ENCODE measurements around the gene PRKAR1B. TPM values are rescaled to one million over a fixed set of nuclear protein-coding genes. Genes with fewer than 3 reads are reported as not detected.
"Not testable (repeated sequence)": the region's sequence is repeated elsewhere in the genome, so short reads cannot be mapped to it uniquely, and the experiment has no call there.

Gene PRKAR1B
- total RNA-seq, 1 experiment from 2014 or later: 6.9 TPM

DNA sequence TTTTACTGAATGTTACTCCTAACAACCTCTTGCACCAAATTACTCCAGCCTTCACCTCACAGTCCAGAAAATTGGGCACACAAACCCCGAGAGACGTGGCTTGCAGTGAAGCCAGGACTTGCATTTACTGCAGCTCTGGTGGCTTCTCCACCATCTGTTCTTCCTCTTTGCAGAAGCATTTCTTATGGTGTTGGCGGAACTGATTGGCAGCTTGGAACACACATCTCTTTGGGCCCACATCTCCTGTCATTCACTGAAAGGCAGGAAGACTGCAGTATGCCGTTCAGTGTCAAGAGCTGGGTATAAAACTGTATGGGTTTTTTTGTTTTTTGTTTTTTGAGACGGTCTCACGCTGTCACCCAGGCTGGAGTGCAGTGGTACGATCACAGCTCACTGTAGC, 38.3 kb upstream of the PRKAR1B start:
- no peaks in the 10 kb centered on the region for H3K4me1 ChIP-seq
- no peak for DNase-seq

DNA sequence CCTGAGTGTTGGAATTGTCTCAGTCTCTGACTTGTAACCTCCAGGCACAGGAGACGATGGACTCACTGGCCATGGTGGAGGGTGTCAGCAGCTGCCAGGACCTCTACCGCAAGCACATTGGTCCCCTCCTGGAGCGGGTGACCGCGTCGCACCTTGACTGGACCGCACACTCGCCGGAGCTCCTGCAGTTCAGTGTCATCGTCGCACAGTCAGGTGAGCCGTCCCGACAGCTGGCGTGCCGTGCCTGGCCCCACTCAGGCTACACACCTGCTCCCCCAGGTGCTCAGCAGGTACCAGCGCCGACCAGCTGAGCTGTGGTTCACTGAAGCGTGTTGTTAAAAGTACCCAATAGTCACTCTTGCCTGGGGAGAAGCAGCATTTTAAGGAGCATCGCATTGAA, 36.7 kb upstream of the PRKAR1B start:
- H3K4me1 ChIP-seq: no peaks in the 10 kb centered on the region
- H3K4me3 ChIP-seq: no peak overlapping the region
- H3K36me3 ChIP-seq: peaks cover 5% of the 10 kb centered on the region; the same call in 1 of the 2 replicates
- no peaks in the 10 kb centered on the region for H3K9me3 ChIP-seq (replicated peaks)
- no peak overlapping the region for H3K27ac ChIP-seq
- no peak for DNase-seq
- H3K27me3 ChIP-seq: no peaks in the 10 kb centered on the region

More for the DNA sequence above, 38.3 kb upstream of the PRKAR1B start:
- no peaks in the 10 kb centered on the region for H3K27me3 ChIP-seq
- no peak overlapping the region for H3K27ac ChIP-seq
- H3K9me3 ChIP-seq (replicated peaks): no peaks in the 10 kb centered on the region
- H3K36me3 ChIP-seq: peaks cover 5% of the 10 kb centered on the region; the same call in 1 of the 2 replicates
- no peak overlapping the region for H3K4me3 ChIP-seq

DNA sequence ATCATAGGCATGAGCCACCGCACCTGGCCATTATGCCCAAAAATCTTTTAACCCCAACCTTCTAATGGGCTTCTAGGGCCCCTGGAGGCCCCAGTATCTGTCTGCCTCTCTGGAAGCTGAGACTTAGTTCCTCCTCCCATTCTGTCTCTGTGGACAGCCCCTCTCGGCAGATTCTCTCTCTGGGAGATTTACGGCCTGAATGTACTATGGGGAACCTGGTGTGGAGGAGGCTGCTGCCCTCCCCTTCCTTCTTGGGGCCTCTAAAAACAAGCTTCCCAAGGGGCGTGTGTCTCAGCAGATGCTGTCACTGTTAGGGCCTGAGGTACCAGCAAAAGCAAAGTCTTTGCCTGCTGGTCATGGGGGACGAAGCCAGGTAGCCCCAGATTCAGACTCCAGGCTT, 35.8 kb upstream of the PRKAR1B start:
- H3K4me3 ChIP-seq: no peak overlapping the region
- H3K27ac ChIP-seq: no peak overlapping the region
- no peaks in the 10 kb centered on the region for H3K4me1 ChIP-seq
- peaks cover 5% of the 10 kb centered on the region; the same call in 1 of the 2 replicates for H3K36me3 ChIP-seq
- H3K9me3 ChIP-seq (replicated peaks): no peaks in the 10 kb centered on the region
- no peak for DNase-seq
- no peaks in the 10 kb centered on the region for H3K27me3 ChIP-seq

DNA sequence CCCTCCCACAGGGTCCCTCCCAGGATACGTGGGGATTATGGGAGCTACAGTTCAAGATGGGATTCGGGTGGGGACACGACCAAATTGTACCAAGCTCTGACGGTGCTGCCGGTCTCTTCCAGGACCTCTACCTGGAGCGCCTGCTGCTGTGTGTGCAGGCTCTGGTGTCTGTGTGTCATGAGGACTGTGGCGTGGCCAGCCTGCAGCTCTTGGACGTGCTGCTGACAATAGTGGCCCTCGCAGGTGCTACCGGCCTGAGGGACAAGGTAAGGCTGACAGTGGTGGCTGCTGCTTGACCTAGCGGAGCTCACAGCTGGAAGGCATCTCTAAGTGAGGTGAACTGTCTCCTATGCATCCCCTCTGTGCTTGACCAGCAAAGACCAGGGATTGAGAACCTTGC, 34.5 kb upstream of the PRKAR1B start:
- Histone ChIP-seq H3K4me1 (no peaks in the 10 kb centered on the region), H3K9me3 (replicated peaks) (no peaks in the 10 kb centered on the region), H3K36me3 (peaks cover 5% of the 10 kb centered on the region; the same call in 1 of the 2 replicates), H3K27me3 (no peaks in the 10 kb centered on the region), H3K27ac (no peak overlapping the region), H3K4me3 (no peak overlapping the region)
- DNase-seq: no peak

DNA sequence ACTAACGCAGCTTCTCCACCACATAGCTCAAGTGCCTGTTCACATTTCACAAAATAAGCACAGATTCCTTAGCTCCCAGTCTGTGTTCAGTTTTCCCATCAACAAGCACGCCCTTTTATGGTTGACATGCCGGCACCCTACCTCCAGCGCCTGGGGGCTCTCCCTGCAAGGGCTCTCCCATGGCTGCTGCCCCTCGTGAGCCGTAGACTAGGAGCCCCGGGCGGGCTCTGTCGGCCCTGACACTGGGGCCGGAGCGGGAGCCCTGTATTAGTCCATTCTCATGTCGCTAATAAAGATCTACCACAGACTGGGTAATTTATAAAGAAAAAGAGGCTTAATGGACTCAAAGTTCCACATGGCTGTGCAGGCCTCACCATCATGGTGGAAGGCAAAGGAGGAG, 34.0 kb upstream of the PRKAR1B start:
- no peaks in the 10 kb centered on the region for H3K27me3 ChIP-seq
- H3K27ac ChIP-seq: no peak overlapping the region
- H3K36me3 ChIP-seq: peaks cover 5% of the 10 kb centered on the region; the same call in 1 of the 2 replicates
- no peak for DNase-seq
- no peak overlapping the region for H3K4me3 ChIP-seq
- H3K9me3 ChIP-seq (replicated peaks): no peaks in the 10 kb centered on the region
- no peaks in the 10 kb centered on the region for H3K4me1 ChIP-seq

DNA sequence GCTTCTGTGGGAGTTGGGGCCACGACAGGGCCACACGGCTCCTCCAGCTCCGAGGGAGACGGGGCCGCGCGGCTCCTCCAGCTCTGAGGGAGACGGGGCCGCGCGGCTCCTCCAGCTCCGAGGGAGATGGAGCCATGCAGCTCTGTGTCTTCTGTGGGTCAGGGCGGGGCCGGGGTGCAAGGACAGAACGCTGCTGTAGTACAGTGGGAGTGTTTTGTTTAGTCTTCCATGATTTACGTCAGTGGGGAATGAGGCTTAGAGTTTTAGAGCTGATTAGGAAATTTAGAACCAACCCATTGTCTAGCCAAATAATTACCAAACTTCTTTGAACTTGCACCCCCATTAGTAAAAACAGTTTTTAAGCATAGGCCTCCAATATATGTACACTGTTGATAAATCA, 32.9 kb upstream of the PRKAR1B start:
- Histone ChIP-seq H3K27me3 (no peaks in the 10 kb centered on the region), H3K4me3 (no peak overlapping the region), H3K9me3 (replicated peaks) (no peaks in the 10 kb centered on the region), H3K36me3 (no peaks in the 10 kb centered on the region), H3K27ac (no peak overlapping the region), H3K4me1 (no peaks in the 10 kb centered on the region)
- DNase-seq: no peak

DNA sequence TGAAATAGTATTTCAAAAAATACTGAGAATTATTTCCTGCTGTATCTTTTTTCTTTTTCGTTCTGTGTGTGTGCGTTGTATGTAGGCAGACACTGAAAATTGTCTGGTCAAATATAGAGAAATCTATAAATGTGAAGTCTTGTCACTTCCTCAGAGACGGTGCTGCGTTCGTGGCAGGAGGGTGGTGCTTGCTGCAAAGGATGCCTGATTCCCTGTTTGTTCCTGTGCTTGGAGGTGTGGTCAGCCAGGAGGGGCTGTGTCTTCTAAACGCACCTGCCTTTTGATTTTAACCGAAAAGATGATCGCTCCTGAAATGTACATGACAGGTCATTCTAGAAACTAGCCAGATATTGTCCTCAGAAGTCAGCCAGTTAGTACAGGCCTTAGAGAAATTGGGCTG, 32.5 kb upstream of the PRKAR1B start:
- Histone ChIP-seq H3K27ac (no peak overlapping the region), H3K4me1 (no peaks in the 10 kb centered on the region), H3K27me3 (no peaks in the 10 kb centered on the region), H3K9me3 (replicated peaks) (no peaks in the 10 kb centered on the region), H3K36me3 (no peaks in the 10 kb centered on the region), H3K4me3 (no peak overlapping the region)
- no peak for DNase-seq

DNA sequence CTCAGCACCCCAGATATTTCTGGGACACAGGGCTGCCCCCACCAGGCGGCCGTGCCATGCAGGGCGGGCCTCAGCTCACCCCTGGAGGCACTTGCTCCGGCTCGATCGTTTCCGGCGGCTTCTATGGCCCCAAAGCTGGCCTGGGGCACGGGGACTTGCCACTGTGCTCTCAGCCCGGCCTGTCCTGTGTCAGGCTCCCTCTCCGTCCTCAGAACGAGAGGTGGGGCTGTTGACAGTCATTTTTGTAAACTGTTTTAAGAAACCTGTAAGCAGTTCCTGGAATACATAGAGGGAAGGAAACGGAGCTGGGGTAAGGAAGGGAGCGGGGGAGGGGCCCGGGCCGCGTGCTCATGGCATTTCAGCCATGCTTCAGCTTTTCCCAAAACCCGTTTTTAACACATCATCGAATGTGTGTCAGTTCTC, 30.7 kb upstream of the PRKAR1B start:
- Histone ChIP-seq H3K36me3 (no peaks in the 10 kb centered on the region), H3K9me3 (replicated peaks) (no peaks in the 10 kb centered on the region), H3K4me3 (no peak overlapping the region), H3K27ac (no peak overlapping the region), H3K4me1 (no peaks in the 10 kb centered on the region), H3K27me3 (no peaks in the 10 kb centered on the region)
- no peak for DNase-seq

DNA sequence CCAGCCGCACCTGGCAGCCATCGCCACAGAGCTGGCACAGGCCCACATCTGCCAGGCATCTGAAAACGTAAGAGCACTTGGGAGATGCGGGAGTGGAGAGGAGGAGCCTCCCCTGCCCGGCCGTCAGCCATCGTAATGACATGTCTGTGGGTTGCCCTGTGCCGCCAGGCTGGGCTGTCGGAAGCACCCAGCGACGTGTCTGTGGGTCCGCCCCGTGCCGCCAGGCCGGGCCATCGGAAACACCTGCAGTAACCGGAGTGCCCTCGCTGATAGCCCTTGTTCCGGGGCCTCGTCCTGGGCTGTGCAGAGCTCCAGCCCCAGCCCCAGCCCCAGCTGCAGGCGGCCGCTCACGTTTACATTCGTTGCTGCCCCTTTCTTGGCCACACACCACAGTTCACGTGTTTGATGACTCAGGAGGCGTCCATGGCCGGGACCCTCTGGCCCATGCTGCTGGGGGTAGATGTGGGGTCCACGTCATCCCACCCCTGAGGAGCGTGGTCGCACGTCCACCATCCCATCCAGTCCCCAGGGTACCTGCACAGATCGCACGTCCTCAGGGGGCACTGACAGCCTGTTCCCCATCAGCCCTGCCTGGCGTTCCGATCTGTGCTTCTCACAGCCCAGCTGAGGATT, 30.0 kb upstream of the PRKAR1B start:
- no peaks in the 10 kb centered on the region for H3K9me3 ChIP-seq (replicated peaks)
- H3K36me3 ChIP-seq: no peaks in the 10 kb centered on the region
- no peaks in the 10 kb centered on the region for H3K27me3 ChIP-seq
- H3K4me3 ChIP-seq: no peak overlapping the region
- no peak for DNase-seq
- H3K4me1 ChIP-seq: no peaks in the 10 kb centered on the region
- no peak overlapping the region for H3K27ac ChIP-seq

DNA sequence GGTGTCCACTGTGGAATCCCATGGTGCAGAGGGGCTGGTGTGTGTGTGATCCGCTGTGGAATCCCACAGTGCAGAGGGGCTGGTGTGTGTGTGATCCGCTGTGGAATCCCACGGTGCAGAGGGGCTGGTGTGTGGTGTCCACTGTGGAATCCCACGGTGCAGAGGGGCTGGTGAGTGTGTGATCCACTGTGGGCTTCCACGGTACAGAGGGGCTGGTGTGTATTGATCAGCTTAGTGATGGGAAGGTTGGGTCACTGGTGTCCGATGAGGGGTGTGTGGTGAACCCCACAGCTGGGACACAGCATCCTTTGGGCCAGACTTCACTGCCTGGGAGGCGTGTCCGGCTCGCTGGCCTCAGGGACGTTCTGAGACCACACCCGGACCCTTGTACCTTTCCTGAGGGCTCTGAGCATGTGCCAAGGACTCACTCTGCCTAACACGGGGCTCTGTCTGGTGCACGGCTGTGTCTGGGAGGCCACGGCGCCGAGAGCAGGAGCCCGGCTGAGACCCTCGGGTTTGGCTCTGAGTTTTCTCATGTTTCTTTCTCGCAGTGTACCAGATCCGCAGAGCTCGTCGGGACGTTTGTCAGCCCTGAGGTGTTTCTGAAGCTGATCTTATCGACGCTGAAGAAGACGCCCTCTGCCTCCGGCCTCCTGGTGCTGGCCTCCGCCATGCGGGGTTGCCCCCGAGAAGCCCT, 29.3 kb upstream of the PRKAR1B start:
- DNase-seq: no peak
- no peaks in the 10 kb centered on the region for H3K36me3 ChIP-seq

DNA sequence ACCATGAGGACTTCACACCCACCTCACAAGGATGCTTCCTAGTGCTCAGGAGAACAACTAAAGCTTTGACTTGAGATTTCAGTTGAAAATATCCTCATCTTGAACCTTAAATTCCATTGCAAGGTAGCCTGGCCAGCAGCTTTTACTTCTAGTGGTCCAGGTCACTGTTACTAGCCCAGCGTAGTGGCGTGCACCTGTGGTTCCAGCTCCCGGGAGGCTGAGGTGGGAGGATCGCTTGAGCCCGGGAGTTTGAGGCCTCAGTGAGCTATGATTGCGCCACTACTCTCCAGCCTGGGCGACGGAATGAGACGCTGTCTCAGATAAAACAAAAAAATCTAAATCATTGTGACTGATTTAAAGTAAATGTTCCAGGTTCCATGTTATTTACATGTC, 28.3 kb upstream of the PRKAR1B start:
- Histone ChIP-seq H3K4me1 (no peaks in the 10 kb centered on the region), H3K27ac (no peak overlapping the region), H3K4me3 (no peak overlapping the region), H3K36me3 (no peaks in the 10 kb centered on the region; the same call in 1 of the 2 replicates), H3K9me3 (replicated peaks) (no peaks in the 10 kb centered on the region), H3K27me3 (no peaks in the 10 kb centered on the region)
- no peak for DNase-seq

More for the DNA sequence above, 29.3 kb upstream of the PRKAR1B start:
- no peaks in the 10 kb centered on the region for H3K9me3 ChIP-seq (replicated peaks)
- H3K4me1 ChIP-seq: no peaks in the 10 kb centered on the region
- no peak overlapping the region for H3K4me3 ChIP-seq
- H3K27me3 ChIP-seq: no peaks in the 10 kb centered on the region
- no peak overlapping the region for H3K27ac ChIP-seq

DNA sequence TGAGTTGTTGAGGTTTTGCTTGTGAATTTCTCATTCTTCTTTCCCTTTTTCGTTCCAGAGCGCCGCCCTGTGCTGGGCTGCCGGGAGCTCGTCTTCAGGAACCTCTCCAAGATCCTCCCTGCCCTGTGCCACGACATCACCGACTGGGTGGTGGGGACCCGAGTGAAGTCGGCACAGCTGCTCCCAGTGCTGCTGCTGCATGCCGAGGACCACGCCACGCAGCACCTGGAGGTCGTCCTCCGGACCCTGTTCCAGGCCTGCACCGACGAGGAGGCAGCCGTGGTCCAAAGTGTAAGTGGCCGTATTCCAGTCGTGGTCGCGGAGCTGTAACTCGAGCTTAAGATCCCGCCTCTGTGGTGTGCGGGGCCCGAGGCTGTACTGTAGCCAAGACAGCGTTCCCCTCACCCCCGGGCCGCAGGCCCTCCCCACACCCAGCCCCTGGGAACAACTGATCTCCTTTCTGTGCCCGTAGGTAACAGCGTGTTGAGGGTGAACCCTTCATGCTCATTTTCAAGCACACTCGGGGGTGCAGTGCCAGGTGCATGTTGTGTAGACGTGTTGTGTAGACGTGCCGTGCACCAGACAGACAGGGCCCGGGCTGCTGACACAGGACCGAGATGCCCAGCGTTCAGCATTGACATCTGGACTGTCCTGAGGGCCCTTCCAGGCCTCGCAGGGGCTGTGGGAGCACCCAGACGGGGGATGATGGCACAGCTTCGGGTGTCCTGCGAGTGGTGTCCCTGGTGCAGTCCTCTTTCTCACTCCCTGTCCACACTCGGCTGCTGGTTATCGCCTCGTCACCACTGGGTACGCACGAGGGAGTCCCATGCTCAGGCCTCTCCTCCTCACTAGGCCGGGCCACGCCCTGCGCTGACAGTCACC, 27.7 kb upstream of the PRKAR1B start:
- H3K27ac ChIP-seq: no peak overlapping the region
- no peak for DNase-seq
- H3K36me3 ChIP-seq: no peaks in the 10 kb centered on the region; the same call in 1 of the 2 replicates
- no peaks in the 10 kb centered on the region for H3K9me3 ChIP-seq (replicated peaks)
- H3K4me3 ChIP-seq: no peak overlapping the region
- H3K27me3 ChIP-seq: no peaks in the 10 kb centered on the region
- H3K4me1 ChIP-seq: no peaks in the 10 kb centered on the region

DNA sequence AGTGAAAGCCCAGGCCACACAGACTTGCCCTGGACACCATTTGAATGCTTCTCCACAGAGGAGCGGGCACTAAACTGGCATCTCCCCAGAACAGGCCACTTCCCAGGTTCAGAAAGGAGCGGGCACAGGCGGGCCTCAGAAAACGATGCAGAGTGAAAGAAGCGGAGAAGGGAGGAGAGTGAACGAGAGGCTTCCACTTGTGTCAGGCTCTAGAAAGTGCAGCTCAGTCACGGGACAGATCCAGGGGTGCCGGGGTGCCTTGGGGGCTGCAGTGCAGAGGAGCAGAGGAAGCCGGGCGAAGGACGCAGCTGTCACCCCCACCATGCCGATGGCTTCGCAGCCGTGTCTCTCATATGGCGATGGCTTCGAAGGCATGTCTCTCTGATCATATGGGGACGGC, 26.1 kb upstream of the PRKAR1B start:
- H3K27me3 ChIP-seq: no peaks in the 10 kb centered on the region
- DNase-seq: no peak
- H3K4me1 ChIP-seq: no peaks in the 10 kb centered on the region
- no peak overlapping the region for H3K27ac ChIP-seq
- H3K9me3 ChIP-seq (replicated peaks): no peaks in the 10 kb centered on the region
- no peaks in the 10 kb centered on the region; the same call in 1 of the 2 replicates for H3K36me3 ChIP-seq
- H3K4me3 ChIP-seq: no peak overlapping the region

DNA sequence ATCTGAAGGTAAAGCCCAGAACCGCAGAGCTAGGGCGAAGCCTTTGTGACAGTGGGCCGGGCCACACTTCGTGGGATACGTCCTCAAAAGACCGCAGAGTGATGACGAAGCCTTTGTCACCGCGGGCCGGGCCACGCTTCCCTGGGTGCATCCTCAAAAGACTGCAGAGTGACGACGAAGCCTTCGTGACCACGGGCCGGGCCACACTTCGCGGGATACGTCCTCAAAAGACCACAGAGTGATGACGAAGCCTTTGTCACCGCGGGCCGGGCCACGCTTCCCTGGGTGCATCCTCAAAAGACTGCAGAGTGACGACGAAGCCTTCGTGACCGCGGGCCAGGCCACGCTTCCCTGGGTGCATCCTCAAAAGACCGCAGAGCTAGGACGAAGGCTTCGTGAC, 25.2 kb upstream of the PRKAR1B start:
- not testable (repeated sequence) for H3K27ac ChIP-seq; H3K4me1 ChIP-seq; H3K27me3 ChIP-seq; H3K36me3 ChIP-seq; H3K9me3 ChIP-seq (replicated peaks); DNase-seq; H3K4me3 ChIP-seq

DNA sequence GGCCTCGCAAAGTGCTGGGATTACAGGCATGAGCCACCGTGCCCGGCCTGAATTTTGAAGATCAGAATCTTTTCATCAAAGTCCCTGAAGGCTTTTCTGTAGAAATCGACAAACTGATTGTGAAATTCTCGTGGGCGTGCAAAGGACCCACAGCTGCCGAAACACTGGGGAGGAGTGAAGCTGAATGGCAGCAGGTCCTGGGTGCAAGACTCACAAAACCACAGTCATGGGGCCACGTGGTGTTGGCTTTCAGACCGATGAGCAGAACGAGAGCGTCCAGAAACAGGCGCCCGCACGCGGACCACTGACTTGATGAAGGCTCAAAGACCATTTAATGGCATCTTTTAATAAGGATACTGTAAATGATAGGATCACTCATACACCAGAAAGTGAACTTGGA, 24.7 kb upstream of the PRKAR1B start:
- Histone ChIP-seq H3K4me1 (no peaks in the 10 kb centered on the region), H3K9me3 (replicated peaks) (no peaks in the 10 kb centered on the region), H3K27me3 (no peaks in the 10 kb centered on the region), H3K27ac (no peak overlapping the region), H3K36me3 (no peaks in the 10 kb centered on the region; the same call in 1 of the 2 replicates), H3K4me3 (no peak overlapping the region)
- DNase-seq: no peak

Measured in SJCRH30 (cell line).